GM19035 (cell line): ENCODE measurements around the gene TBC1D14.

ENCODE experiments used
- ATAC-seq: cut with Tn5 transposase; IDR thresholded peaks from one replicate; pipeline ENCODE4 v1.9.1; 2021; ENCODE audit not compliant: unreplicated experiment

Gene TBC1D14

DNA sequence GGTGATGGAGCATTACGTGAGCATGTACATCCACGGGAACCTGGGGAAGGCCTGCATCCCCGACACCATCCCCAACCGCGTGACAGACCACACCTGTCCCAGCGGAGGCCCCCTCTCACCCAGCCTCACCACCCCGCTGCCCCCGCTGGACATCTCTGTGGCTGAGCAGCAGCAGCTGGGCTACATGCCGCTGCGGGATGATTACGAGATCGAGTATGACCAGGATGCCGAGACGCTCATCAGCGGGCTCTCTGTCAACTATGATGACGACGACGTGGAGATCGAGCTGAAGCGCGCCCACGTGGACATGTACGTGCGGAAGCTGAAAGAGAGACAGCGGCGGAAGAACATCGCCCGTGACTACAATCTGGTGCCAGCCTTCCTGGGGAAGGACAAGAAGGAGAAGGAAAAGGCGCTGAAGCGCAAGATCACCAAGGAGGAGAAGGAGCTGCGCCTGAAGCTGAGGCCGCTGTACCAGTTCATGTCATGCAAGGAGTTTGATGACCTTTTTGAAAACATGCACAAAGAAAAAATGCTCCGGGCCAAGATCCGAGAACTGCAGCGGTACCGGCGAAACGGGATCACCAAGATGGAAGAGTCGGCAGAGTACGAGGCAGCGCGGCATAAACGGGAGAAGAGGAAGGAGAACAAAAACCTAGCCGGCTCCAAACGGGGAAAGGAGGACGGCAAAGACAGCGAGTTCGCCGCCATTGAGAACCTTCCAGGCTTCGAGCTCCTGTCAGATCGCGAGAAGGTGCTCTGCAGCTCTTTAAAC is 144.7 kb downstream of the TBC1D14 start:
- ATAC-seq, result no peak

DNA sequence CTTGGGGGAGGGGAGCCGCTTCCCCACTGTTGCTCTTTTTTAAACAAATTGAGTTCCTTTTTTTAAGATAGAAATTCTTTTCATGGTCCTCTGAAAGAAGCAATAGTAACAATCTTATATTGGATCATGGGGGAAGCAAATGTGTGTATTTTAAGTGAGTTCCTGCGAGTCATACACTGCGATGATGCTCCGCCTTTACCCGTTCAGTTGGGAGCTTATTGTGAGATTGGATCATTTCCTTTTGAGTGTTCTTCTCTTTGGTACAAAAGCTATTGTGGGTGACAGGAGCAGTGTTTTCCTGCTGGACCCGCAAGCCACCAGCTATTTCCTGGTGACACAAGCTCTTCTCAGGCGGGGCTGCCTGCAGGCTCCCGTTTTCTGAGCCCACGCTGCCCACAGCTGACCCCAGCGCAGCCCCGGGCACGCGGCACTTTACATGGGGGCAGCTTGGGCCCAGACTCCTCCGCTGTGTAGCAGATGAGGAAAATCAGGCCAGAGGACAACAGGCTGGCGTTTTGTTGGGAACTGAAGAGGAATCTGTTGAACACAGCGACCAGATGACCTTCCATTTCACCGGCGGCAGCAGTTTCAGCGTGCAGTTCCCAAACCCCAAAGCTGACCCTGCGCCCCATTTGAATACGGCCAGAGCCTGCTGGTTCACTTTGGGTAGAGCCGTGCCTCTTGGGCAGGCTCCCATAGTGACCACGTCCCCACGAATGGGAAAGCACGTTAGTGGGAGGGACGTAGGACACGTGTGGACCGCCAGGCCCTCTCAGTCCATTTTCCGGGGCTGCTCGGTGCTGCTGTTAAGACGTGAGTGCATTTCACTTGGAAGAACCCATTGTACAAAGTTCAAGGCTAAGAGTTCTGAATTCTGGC is 145.7 kb downstream of the TBC1D14 start:
- ATAC-seq, result no peak

GRCh38 chr4:7055990-7056325 is 146.3 kb downstream of the TBC1D14 start:
- no peak for ATAC-seq

GRCh38 chr4:7058792-7059191 is 149.2 kb downstream of the TBC1D14 start:
- ATAC-seq, result no peak

DNA sequence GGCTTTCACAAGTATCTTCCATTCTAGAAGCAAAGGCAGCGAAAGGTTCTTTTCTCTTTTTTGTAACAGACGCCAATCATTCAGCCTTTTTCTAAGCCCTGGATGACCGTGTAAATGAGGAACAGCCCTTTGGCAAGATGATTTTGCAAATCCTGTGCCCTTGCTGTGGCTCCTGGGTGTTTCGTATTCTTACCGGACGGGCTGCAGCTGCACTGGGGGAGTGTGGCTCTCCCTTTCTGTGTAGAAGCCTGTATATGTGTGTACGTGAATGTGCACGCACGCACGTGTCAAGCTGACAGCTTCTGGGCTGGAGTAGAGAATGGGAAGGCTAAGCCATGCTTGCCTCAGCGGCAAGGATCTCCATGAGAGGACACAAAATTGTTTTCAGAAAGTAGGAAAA is 150.0 kb downstream of the TBC1D14 start:
- no peak for ATAC-seq

DNA sequence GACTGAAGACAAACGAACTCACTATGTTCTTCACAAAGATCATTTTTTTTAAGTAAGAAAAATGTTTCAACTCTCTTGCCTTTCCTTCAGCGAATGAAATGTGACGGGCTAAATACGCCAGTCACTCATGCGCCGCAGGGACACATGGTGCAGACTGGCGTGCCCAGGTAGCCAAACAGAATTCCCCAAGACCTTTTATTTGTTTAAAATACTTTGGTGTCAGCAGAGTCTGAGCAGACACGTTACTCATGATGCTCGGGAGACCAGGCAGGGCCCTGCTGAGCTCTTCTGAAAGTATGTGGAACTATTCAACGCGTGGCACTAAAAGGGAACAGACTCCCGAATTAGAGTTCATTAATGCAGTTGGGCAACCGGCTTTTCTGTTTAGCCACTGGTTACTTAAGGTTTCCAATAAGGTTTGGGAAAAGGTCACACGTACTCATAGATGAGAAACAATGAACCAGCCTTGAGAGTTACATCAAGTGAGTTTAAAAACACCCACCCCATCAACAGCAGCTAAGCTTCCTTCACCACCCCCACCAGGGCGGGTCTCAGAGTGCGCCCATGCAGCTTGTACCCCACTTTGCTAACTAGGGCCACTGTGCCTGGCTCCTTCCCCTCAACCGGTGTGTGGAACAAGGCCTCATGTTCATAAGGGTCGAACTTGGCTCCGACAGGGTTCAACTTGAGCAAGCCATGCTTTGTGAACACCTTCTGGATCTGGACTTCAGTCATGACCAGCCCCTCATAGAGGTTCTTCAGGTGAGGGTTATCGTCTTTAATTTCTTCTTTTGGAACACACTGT is 150.9 kb downstream of the TBC1D14 start:
- ATAC-seq, result no peak

DNA sequence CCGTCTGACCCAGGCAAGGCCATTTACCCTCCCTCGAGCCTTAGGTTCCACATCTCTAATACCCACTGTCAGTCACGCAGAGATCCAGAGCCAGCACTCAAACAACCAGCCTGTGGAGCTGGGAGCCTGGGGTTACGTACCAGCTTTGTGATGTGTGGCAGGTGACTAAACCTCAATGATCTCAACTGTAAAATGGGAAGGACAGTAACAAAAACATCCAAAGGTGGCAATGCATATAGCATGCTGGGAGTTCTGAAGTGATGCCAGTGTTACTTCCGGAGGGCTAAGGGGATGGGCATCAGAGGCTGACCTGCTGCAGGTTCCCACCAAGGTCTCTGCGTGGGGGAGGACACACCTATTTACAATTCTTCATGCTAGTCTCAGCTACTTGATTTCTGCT is 152.2 kb downstream of the TBC1D14 start:
- ATAC-seq, result no peak

- no peak for ATAC-seq
These were observed 153.2 kb downstream of the TBC1D14 start for GRCh38 chr4:7062816-7063215.

GRCh38 chr4:7063362-7063761 is 153.7 kb downstream of the TBC1D14 start:
- ATAC-seq, result no peak

- ATAC-seq, result no peak
These were observed 156.4 kb downstream of the TBC1D14 start for GRCh38 chr4:7066006-7066405.

DNA sequence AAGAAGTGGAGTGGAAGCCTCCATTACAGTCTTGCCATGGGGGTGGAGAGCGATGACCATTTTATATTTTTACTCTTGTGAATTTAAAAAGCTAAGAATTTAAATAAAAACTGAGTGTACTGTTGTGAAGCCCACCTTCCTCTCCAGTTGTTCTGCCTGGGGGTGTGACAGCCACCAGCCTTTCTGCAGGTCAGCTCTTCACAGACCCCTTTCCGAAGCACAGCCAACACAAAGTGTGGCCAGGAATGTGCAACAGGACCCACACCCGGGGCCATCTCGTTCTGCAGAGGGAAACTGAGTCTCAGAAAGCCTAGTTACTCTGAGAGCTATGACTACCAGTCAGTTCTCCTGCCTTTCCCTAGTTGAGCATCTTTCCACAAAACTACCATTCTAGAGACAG is 156.9 kb downstream of the TBC1D14 start:
- no peak for ATAC-seq

GRCh38 chr4:7067126-7067451 is 157.5 kb downstream of the TBC1D14 start:
- ATAC-seq, result no peak

DNA sequence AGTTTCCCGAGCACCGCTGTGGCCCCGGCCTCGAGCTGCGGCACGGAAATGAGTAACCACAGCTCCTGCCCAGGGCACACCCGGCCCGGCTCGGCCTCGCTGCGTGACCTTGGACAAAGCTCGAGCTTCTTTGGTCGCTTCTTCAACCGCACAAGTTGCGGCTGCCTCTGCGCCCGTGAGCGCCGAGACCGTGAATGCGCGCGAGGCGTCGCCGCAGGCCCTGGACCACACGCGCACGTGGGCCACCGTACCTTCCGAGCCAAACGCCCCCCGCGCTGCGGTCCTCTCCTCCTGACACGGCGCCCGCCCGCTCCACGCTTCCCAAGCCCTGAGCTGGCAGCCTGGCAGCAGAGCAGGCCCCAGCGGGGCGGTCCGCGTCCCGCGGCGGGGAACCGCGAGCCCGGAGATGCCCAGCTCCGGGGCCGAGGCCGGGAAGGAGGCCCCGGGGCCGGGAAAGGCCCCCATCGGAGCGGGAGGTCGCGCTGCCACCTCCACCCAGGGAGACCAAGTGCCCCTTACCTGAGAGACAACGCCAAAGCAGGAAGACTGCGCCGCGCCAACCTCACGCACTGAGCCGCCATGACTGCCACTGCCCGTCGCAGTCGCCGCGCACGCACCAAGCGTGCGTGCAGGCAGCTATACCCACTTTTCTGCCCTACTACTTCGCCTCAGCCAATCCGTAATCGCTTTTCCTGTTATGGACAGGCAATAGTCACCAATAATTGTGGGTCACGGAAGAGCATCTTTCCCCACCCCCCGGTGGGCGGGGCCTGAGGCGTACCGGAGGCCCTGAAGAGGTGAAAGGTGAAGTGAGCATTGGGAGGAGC is 158.0 kb downstream of the TBC1D14 start, which contains the start of gene GRPEL1:
GRPEL1 (minus strand) TSS at position 613 of the 827 bp plus-strand sequence; CDS start at position 581, 32 bp downstream.
- peak; percentile 85 for ATAC-seq

DNA sequence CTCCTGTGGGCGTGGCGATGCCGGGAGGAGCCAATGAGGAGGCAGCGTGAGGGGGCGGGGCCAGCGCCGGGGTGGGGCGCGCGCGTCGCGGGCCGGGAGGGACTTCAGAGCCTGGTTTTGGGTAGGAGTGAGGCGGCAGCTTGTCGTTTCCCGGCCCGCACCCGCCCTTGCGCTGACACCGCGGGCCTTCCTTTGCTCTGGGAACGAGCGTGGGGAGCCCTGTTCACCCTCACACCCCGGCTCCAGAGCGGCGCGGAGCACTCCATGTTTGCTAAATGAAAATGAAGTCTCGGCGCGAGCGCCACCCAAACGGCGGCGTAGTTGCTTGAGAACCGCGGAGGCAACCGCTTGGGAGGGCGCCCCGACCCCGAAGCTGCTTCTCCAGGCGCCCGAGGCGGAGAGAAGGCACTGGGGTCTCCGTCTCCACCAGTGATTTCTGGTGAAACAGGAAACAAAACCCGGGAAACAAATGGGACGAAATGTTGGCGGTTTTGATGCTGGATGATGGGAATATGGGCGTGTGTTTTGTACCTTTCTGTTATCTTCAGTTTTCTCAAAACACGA is 158.7 kb downstream of the TBC1D14 start:
- ATAC-seq, result peak; percentile 24

- no peak for ATAC-seq
These were observed 159.3 kb downstream of the TBC1D14 start for GRCh38 chr4:7068883-7069282.

DNA sequence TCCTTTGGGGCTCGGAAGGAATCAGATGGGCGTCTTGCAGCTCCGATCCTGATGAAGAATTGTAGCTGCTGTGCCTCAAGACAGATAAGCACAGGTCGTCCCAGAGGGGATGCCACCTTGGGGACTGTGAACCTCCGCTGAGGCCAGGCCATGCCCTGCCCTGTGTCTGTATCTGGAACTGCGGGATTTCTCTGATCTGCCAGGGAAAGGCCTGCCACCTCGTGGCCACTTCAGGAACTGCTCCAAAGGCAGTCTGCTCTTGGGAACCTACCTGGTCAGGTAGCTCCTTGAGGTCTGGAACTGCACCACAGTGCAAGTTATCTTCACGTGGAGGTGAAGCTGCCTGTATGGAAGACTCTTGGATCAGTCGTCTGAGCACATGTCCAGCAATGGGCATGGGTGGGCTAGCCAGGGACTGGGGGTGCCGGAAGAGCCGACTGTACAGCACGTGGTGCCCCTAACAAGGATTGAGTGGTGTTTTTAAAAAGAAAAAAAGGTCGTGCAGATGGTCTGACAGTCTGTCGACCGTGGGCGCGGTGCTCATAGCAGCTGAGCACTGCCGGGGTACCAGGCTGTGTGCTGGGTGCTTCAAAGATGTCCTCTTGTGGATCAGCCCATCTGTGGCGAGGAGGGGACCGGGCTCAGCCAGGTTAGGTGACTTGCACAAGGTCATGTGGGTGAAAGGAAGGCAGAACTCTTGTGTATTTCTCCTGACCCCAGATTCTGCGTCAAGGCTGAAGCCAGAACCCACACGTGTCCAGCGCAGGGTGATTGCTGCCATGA is 161.3 kb downstream of the TBC1D14 start:
- ATAC-seq, result peak; percentile 37

DNA sequence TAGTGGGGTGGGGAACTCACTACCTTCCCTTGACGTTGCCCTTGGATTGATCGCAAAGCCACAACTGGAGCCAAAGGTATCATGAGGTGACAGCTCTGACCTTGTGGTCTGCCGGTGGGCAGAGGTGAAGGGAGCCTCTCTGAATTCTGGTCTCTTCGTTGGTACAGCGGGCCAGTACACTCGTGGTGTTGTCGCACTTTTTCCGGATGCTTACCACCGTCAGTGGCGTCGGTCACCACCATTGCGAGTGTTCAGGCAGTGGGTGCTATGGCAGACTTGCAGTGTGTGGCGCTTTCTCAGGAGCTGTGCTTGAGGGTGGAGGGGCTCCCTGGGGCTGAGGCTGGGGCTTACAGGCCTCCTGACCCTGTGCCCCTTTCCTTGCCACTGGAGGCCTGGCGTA is 163.4 kb downstream of the TBC1D14 start:
- no peak for ATAC-seq

DNA sequence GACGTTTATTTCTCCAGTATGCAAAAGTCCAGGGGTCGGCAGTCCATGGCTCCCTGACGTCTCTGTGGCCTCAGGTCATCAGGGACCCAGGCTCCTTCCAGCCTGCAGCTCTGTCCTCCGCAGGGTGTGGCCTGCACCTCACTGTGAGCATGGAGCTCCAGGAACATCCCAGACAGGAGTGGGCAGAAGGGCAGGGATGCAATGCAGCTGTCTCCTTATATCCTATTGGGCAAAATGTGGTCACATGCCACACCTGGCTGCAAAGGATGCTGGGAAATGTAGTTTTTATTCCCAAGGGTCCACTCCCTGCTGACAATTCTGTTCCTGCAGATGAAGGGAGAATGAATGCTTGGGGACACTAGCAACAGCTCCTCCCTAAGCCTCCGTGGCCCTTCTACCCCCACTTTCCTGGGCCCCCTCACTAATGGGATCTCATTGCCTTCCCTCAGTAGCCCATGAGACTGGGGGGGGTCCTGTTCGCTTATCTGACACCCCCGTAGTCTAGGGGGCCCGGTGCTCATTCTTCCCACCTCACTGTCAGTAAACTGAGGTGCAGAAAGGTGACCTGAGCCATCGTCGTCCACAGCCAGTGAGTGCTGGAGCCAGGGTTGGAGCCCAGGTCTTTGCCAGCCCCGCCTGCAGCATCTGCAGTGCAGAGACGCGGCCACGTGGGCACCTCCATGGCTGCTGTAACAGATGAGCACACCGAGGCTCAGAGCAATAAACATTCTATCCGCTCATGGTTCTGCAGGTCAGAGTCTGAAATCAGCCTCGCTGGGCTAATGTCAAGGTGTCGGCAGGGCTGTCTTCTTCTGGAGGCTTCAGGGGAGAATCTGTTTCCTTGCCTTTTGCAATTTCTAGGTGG is 164.1 kb downstream of the TBC1D14 start:
- no peak for ATAC-seq

- ATAC-seq, result no peak
These were observed 164.8 kb downstream of the TBC1D14 start for GRCh38 chr4:7074426-7074825.
